Tibial artery (tissue), 4 donors: ENCODE data around the gene PPIL3.

ENCODE experiments used
- DNase-seq, 2 donors: peaks; one replicate each; pipeline ENCODE4 v3.0.0-alpha.2; 2019
- H3K27ac ChIP-seq, 2 donors: fragments of 200-600 bp; sonication (generic) in 1 of 2; 1 replicate in 1 of 2; 2 replicates in 1 of 2; pipeline ENCODE4 v1.5.1; 2018 to 2019; ENCODE audit warnings: mild to moderate bottlenecking in 1 of 2
- H3K27me3 ChIP-seq, 2 donors: fragments of 200-600 bp; sonication (generic) in 1 of 2; one replicate each; pipeline versions ENCODE4 v1.5.1 to v1.6.0; 2016 to 2019
- H3K36me3 ChIP-seq, 3 donors: fragments of 200-600 bp; sonication (generic) in 2 of 3; one replicate each; pipeline ENCODE4 v1.5.1; 2016 to 2019; ENCODE audit warnings: mild to moderate bottlenecking in 2 of 3
- H3K4me1 ChIP-seq, 4 donors: fragments of 200-600 bp; sonication (generic) in 2 of 4; 1 replicate in 3 of 4; 2 replicates in 1 of 4; pipeline ENCODE4 v1.5.1; 2016 to 2019
- H3K4me3 ChIP-seq, 2 donors: fragments of 200-600 bp; sonication (generic) in 1 of 2; 1 replicate in 1 of 2; 2 replicates in 1 of 2; pipeline ENCODE4 v1.5.1; 2018 to 2019; ENCODE audit warnings: mild to moderate bottlenecking in 2 of 2
- H3K9me3 ChIP-seq, 3 donors: fragments of 200-600 bp; sonication (generic) in 1 of 3; one replicate each; pipeline ENCODE4 v1.5.1; 2016 to 2019
- intact Hi-C: fragments of 100-400 bp; cut with DNase I; formaldehyde crosslinking; loops from one replicate; pipeline ENCODE4 v1.15.0; 2023; ENCODE audit warnings: low total_unique reads
- TF ChIP-seq, protein P1 (sequence below), 2 experiments: fragments of 200-600 bp in 1 of 2; fragments of 450-650 bp in 1 of 2; IDR thresholded peaks; one replicate each; pipeline ENCODE4 v1.5.1; 2017 to 2019; ENCODE audit warnings: antibody characterized with exemption in 2 of 2, mild to moderate bottlenecking in 1 of 2, moderate library complexity in 1 of 2

The PPIL3 gene

DNA sequence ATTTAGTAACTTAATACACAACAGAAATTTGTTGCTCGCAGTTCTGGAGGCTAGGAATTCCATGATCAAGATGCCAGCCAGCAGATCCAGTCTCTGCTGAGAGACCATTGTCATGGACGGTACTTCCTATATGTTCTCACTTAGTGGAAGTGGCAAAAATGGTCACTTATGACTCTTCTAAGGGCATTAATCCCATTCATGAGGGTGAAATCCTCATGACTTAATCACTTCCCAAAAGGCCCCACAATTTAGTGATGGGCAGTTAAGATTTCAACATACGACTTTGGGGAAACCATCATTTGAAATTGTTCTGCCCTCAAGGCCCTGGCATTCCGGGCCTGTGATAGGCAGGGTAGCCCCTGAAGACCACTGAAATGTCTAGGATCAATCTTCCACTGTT, 54.2 kb downstream of the PPIL3 start:
- H3K9me3 ChIP-seq = peaks cover 0 to 12% (median 10%) of the 10 kb centered on the region in 3 donors
- H3K36me3 ChIP-seq = no peaks in the 10 kb centered on the region
- TF ChIP-seq, protein P1, sequence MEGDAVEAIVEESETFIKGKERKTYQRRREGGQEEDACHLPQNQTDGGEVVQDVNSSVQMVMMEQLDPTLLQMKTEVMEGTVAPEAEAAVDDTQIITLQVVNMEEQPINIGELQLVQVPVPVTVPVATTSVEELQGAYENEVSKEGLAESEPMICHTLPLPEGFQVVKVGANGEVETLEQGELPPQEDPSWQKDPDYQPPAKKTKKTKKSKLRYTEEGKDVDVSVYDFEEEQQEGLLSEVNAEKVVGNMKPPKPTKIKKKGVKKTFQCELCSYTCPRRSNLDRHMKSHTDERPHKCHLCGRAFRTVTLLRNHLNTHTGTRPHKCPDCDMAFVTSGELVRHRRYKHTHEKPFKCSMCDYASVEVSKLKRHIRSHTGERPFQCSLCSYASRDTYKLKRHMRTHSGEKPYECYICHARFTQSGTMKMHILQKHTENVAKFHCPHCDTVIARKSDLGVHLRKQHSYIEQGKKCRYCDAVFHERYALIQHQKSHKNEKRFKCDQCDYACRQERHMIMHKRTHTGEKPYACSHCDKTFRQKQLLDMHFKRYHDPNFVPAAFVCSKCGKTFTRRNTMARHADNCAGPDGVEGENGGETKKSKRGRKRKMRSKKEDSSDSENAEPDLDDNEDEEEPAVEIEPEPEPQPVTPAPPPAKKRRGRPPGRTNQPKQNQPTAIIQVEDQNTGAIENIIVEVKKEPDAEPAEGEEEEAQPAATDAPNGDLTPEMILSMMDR (IDR thresholded peaks at IDR 0.05) = no peak
- H3K4me1 ChIP-seq = no peaks in the 10 kb centered on the region
- H3K27me3 ChIP-seq = no peaks in the 10 kb centered on the region
- intact Hi-C loops = no loop called here
- no peak overlapping the region for H3K27ac ChIP-seq
- H3K4me3 ChIP-seq = no peak overlapping the region
- no peak for DNase-seq

DNA sequence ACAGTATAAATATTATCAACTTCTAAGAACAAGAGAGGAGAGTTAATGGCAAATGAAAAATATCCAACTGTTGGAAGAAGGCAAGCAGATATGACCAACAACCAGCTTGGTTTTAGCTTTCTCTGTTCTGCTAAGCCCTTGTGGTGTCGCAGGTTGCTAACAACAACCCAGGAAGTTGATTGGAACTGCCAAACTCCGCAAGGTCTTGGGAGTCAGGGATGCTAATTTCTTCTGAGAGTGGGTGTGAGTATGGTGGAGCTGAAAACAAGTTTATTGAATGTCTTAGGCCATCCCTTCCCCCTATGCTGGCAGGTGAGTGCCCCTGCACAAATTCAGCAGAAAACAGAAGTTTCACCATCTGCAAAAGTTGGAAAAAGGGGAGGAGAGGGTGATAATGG, 59.6 kb downstream of the PPIL3 start:
- H3K27ac ChIP-seq = no peak overlapping the region
- TF ChIP-seq, protein P1 (IDR thresholded peaks at IDR 0.05) = no peak
- no peak for DNase-seq
- peaks cover 0 to 18% (median 7%) of the 10 kb centered on the region in 3 donors for H3K36me3 ChIP-seq
- no peaks in the 10 kb centered on the region for H3K27me3 ChIP-seq
- H3K4me1 ChIP-seq = no peaks in the 10 kb centered on the region
- intact Hi-C loops = no loop called here
- H3K9me3 ChIP-seq = no peaks in the 10 kb centered on the region
- no peak overlapping the region for H3K4me3 ChIP-seq

DNA sequence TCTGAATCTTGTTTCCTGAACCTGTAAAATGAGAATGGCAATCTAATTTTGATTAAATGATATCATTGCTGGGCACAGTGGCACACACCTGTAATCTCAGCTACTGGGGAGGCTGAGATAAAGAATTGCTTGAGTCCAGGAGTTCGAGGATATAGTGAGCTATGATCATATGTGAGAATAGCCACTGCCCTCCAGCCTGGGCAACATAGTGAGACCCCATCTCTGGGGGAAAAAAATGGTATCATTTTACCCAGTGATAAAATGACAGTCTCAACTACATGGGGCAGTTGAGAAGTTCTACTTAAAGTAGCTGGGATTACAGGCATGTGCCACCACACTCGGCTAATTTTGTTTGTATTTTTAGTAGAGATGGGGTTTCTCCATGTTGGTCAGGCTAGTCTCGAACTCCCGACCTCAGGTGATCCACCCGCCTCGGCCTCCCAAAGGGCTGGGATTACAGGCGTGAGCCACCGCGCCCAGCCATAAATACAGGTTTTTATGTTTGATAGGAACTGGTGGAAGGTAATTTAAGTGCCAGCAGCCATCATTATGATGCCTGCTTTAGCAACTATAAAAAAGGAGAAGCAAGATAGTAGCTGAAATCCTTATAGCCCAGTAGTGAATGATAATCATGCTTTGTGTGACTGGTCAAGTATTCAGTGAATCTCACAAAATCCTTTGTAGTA, 60.2 kb downstream of the PPIL3 start:
- Histone ChIP-seq H3K4me1 (no peaks in the 10 kb centered on the region), H3K4me3 (no peak overlapping the region), H3K9me3 (no peaks in the 10 kb centered on the region), H3K36me3 (peaks cover 0 to 24% (median 7%) of the 10 kb centered on the region in 3 donors), H3K27ac (no peak overlapping the region), H3K27me3 (no peaks in the 10 kb centered on the region)
- TF ChIP-seq, protein P1 (IDR thresholded peaks at IDR 0.05) = no peak
- DNase-seq = no peak
- intact Hi-C loops = no loop called here

DNA sequence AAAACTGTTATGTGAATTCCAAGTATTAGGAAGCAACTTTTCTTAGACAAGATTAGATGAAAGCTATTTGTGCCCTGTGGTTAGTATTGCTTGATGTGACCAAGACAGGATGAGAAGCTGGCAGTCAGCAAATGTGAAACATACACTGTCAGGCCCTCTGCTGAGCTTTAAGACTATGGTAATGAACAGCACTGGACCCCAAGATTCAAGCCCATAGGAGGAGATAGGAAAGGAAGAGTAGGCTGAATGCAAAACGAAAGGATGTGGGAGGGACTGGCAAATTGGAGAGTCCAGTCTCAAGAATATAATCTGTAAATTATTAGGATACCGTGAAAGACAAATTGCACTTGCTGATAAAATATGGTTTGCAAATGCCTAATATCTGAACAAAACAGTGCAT, 60.8 kb downstream of the PPIL3 start:
- no peak overlapping the region for H3K4me3 ChIP-seq
- no peaks in the 10 kb centered on the region for H3K27me3 ChIP-seq
- intact Hi-C loops = no loop called here
- no peak for DNase-seq
- no peak overlapping the region for H3K27ac ChIP-seq
- TF ChIP-seq, protein P1 (IDR thresholded peaks at IDR 0.05) = no peak
- H3K36me3 ChIP-seq = peaks cover 0 to 24% (median 7%) of the 10 kb centered on the region in 3 donors
- H3K4me1 ChIP-seq = no peaks in the 10 kb centered on the region
- no peaks in the 10 kb centered on the region for H3K9me3 ChIP-seq

DNA sequence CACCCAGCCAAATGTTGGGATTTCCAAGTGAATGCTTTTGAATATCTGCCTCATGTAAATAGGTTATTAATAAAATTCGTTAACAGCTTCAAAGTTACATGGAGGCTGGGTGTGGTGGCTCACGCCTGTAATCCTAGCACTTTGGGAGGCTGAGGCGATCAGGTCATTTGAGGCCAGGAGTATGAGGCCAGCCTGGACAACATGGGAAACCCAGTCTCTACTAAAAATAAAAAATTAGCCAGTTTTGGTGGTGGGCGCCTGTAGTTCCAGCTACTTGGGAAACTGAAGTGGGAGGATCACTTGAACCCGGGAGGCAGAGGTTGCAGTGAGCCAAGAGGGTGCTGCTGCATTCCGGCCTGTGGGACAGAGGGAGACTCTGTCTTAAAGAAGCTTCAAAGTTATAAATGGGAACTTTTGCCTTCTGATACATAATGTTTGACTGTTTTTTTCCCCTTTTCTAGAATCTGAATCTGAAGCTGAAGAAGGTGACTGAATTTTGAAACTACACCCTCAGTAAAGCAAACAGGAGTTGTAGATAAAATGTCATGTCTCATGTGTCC, 67.1 kb downstream of the PPIL3 start:
- Histone ChIP-seq H3K27me3 (no peaks in the 10 kb centered on the region), H3K4me3 (no peak overlapping the region), H3K9me3 (no peaks in the 10 kb centered on the region), H3K4me1 (no peaks in the 10 kb centered on the region), H3K36me3 (peaks cover 53 to 69% (median 57%) of the 10 kb centered on the region in 3 donors), H3K27ac (no peak overlapping the region)
- no peak for DNase-seq
- intact Hi-C loops = no loop called here
- TF ChIP-seq, protein P1 (IDR thresholded peaks at IDR 0.05) = no peak
